Activated naive CD8-positive, alpha-beta T cell (primary cell): ENCODE measurements around the gene OR6B1.
"Not testable (repeated sequence)": the region's sequence is repeated elsewhere in the genome, so short reads cannot be mapped to it uniquely, and the experiment has no call there.

ENCODE experiments used
- H3K27ac Mint-ChIP-seq: one replicate; pipeline ENCODE4 v1.8.0; 2021; ENCODE audit warnings: mixed read lengths
- H3K27me3 Mint-ChIP-seq: one replicate; pipeline ENCODE4 v1.8.0; 2021; ENCODE audit warnings: mixed read lengths
- H3K36me3 Mint-ChIP-seq: one replicate; pipeline ENCODE4 v1.8.0; 2021; ENCODE audit warnings: mixed read lengths
- H3K4me1 Mint-ChIP-seq: one replicate; pipeline ENCODE4 v1.8.0; 2021; ENCODE audit warnings: low read depth, mixed read lengths
- H3K4me3 Mint-ChIP-seq: one replicate; pipeline ENCODE4 v1.8.0; 2021; ENCODE audit warnings: mild to moderate bottlenecking, mixed read lengths
- H3K9me3 Mint-ChIP-seq: one replicate; pipeline ENCODE4 v1.8.0; 2021; ENCODE audit warnings: low read depth, mixed read lengths

Gene OR6B1

DNA sequence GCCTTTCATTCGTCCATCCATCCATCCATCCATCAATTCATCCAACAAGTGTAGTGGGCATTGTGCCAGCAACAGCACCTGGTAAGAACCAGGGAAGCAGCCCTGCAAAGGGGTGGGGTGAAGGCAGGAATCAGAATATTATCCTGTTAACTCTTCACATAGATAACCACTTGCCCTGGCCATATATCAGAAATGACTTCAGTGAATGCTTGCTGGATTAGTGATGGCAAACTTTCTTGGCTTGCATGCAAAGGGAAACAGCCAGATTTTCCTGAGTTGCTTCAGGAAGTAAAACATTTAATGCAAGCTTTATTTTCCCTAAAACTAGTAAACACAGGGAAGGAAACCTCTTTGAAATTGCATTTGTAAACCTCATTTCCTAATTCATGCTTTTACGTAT is 49.4 kb downstream of the OR6B1 start:
- Mint-ChIP-seq H3K9me3 (no peaks in the 10 kb centered on the region), H3K36me3 (no peaks in the 10 kb centered on the region), H3K27me3 (peaks cover 6% of the 10 kb centered on the region), H3K4me3 (no peak overlapping the region), H3K4me1 (no peaks in the 10 kb centered on the region), H3K27ac (no peak overlapping the region)

DNA sequence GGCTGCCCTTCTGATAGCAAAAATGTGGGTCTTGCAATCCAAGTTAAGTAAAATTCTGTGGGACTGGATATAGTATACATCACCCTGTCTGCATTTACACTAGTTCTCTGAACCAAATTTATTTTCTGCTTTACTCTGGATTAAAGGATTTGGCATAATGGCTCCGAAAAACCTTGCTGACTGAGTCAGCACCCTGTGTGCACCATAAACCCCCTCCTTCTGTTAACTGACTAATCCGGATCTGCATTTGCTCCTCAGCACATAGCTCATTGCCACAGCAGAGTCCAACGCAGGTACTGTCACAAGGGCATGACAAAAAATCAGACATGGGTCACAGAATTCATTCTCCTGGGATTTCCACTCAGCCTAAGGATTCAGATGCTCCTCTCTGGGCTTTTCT is 50.0 kb downstream of the OR6B1 start:
- no peaks in the 10 kb centered on the region for H3K9me3 Mint-ChIP-seq
- no peak overlapping the region for H3K4me3 Mint-ChIP-seq
- H3K27ac Mint-ChIP-seq, result no peak overlapping the region
- H3K27me3 Mint-ChIP-seq, result peaks cover 7% of the 10 kb centered on the region
- no peaks in the 10 kb centered on the region for H3K4me1 Mint-ChIP-seq
- H3K36me3 Mint-ChIP-seq, result no peaks in the 10 kb centered on the region

DNA sequence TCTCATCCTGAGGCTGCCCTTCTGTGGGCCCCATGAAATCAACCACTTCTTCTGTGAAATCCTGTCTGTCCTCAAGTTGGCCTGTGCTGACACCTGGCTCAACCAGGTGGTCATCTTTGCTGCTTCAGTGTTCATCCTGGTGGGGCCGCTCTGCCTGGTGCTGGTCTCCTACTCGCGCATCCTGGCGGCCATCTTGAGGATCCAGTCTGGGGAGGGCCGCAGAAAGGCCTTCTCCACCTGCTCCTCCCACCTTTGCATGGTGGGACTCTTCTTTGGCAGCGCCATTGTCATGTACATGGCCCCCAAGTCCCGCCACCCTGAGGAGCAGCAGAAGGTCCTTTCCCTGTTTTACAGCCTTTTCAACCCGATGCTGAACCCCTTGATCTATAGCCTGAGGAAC is 50.8 kb downstream of the OR6B1 start:
- H3K27me3 Mint-ChIP-seq, H3K27ac Mint-ChIP-seq, H3K9me3 Mint-ChIP-seq, H3K36me3 Mint-ChIP-seq, H3K4me3 Mint-ChIP-seq, H3K4me1 Mint-ChIP-seq: not testable (repeated sequence)

DNA sequence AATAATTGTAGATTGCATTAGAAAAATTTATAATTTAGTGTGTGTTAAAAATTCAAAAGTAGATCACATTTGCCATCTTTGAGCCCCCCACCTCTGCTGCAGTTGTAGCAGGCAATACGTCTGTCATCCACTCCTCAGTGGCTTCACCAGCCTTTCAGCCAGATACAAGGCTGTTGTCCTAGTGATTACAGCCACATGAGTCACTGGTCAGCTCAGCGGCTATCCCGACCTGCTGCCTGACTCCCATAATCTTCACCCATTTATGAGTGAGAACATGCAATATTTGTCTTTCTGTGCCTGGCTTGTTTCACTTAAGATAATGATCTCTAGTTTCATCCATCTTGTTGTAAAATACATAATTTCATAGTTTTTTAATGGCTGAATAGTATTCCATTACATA is 57.8 kb downstream of the OR6B1 start:
- Mint-ChIP-seq H3K4me1 (no peaks in the 10 kb centered on the region), H3K9me3 (peaks cover 4% of the 10 kb centered on the region), H3K36me3 (peaks cover 2% of the 10 kb centered on the region), H3K4me3 (no peak overlapping the region), H3K27ac (no peak overlapping the region), H3K27me3 (peaks cover 4% of the 10 kb centered on the region)
